OCI-LY1 (cell line): ENCODE data around the gene PCAT6.

ENCODE experiments used
- H2AFZ ChIP-seq: fragments of 200-600 bp; sonication (generic), shearing (Covaris generic); 2 replicates; pipeline ENCODE4 v1.6.0; 2014; ENCODE audit warnings: antibody characterized with exemption, mild to moderate bottlenecking, low read length
- H3F3A ChIP-seq: fragments of 200-600 bp; sonication (generic), shearing (Covaris generic); 2 replicates; pipeline ENCODE4 v1.6.0; 2014; ENCODE audit warnings: mild to moderate bottlenecking, antibody characterized with exemption, low read length, moderate library complexity; ENCODE audit not compliant: insufficient read depth
- H3K27ac ChIP-seq: fragments of 200-600 bp; sonication (generic); 2 replicates; pipeline ENCODE4 v1.5.1; 2014; ENCODE audit warnings: low read length, mixed run types, mild to moderate bottlenecking, low read depth; ENCODE audit not compliant: poor library complexity, severe bottlenecking
- H3K27me3 ChIP-seq: fragments of 200-600 bp; sonication (generic); 2 replicates; pipeline ENCODE4 v1.6.0; 2014; ENCODE audit warnings: antibody characterized with exemption, mild to moderate bottlenecking, low read length, moderate library complexity; ENCODE audit not compliant: insufficient read depth
- H3K36me3 ChIP-seq: fragments of 200-600 bp; sonication (generic); 2 replicates; pipeline ENCODE4 v1.6.1; 2014; ENCODE audit warnings: mild to moderate bottlenecking, antibody characterized with exemption, low read length, moderate library complexity, mixed read lengths; ENCODE audit not compliant: insufficient read depth
- H3K4me1 ChIP-seq: fragments of 200-600 bp; sonication (generic); 2 replicates; pipeline ENCODE4 v1.5.1; 2014; ENCODE audit warnings: mild to moderate bottlenecking, low read length, moderate library complexity; ENCODE audit not compliant: insufficient read depth, severe bottlenecking
- H3K4me2 ChIP-seq: fragments of 200-600 bp; sonication (generic), shearing (Covaris generic); 2 replicates; pipeline ENCODE4 v1.6.1; 2014; ENCODE audit warnings: low read length
- H3K4me3 ChIP-seq: fragments of 200-600 bp; sonication (generic); 2 replicates; pipeline ENCODE4 v1.5.1; 2014; ENCODE audit warnings: low read length, low read depth, mild to moderate bottlenecking, mixed read lengths; ENCODE audit not compliant: poor library complexity, severe bottlenecking
- H3K79me2 ChIP-seq: fragments of 200-600 bp; shearing (Covaris generic); 2 replicates; pipeline ENCODE4 v1.6.1; 2016; ENCODE audit warnings: mixed run types, low read length, mixed read lengths; ENCODE audit not compliant: insufficient read depth
- H3K9ac ChIP-seq: fragments of 200-600 bp; sonication (generic), shearing (Covaris generic); 2 replicates; pipeline ENCODE4 v1.6.1; 2014; ENCODE audit warnings: mild to moderate bottlenecking, low read length, mixed read lengths
- H3K9me2 ChIP-seq: fragments of 200-600 bp; sonication (generic), shearing (Covaris generic); 2 replicates; pipeline ENCODE4 v1.6.1; 2014; ENCODE audit warnings: low read depth, mild to moderate bottlenecking, low read length, mixed read lengths
- H3K9me3 ChIP-seq: fragments of 200-600 bp; shearing (Covaris generic); 2 replicates; pipeline ENCODE4 v1.6.1; 2014; ENCODE audit warnings: low read length, mixed read lengths
- H4K20me1 ChIP-seq: fragments of 200-600 bp; sonication (generic), shearing (Covaris generic); 2 replicates; pipeline ENCODE4 v1.6.0; 2016; ENCODE audit warnings: mild to moderate bottlenecking, low read length; ENCODE audit not compliant: insufficient read depth
- CTCF ChIP-seq: fragments of 200-600 bp; sonication (generic), shearing (Covaris generic); IDR thresholded peaks from 2 replicates; pipeline ENCODE4 v1.5.1; 2017; ENCODE audit warnings: mild to moderate bottlenecking, antibody characterized with exemption, low read length, moderate library complexity, mixed read lengths
- EZH2 ChIP-seq: fragments of 200-600 bp; sonication (generic), shearing (Covaris generic); IDR thresholded peaks from 2 replicates; pipeline ENCODE4 v1.8.0; 2017; ENCODE audit warnings: borderline replicate concordance, mixed run types, mild to moderate bottlenecking, antibody characterized with exemption, low read length, moderate library complexity, mixed read lengths

PCAT6 gene

GRCh38 chr1:202800742-202801141 is 10.0 kb upstream of the PCAT6 start:
- no peak overlapping the region for H3K9ac ChIP-seq
- H3K27ac ChIP-seq = no peak overlapping the region
- H3K4me1 ChIP-seq = no peaks in the 10 kb centered on the region
- no peaks in the 10 kb centered on the region for H3K79me2 ChIP-seq
- no peak for TF ChIP-seq EZH2
- TF ChIP-seq CTCF = no peak
- H3K27me3 ChIP-seq = no peaks in the 10 kb centered on the region
- H3K4me3 ChIP-seq = no peak overlapping the region
- no peaks in the 10 kb centered on the region for H3K36me3 ChIP-seq
- H2AFZ ChIP-seq = no peak overlapping the region
- no peak overlapping the region for H3K4me2 ChIP-seq
- no peaks in the 10 kb centered on the region for H4K20me1 ChIP-seq
- no peaks in the 10 kb centered on the region for H3F3A ChIP-seq
- no peaks in the 10 kb centered on the region for H3K9me2 ChIP-seq
- H3K9me3 ChIP-seq = no peaks in the 10 kb centered on the region

- no peak overlapping the region for H3K4me2 ChIP-seq
- no peaks in the 10 kb centered on the region for H3K9me3 ChIP-seq
- no peak overlapping the region for H3K4me3 ChIP-seq
- H4K20me1 ChIP-seq = no peaks in the 10 kb centered on the region
- H3K27ac ChIP-seq = no peak overlapping the region
- no peaks in the 10 kb centered on the region for H3K36me3 ChIP-seq
- no peaks in the 10 kb centered on the region for H3K9me2 ChIP-seq
- no peak overlapping the region for H2AFZ ChIP-seq
- H3K9ac ChIP-seq = no peak overlapping the region
- H3F3A ChIP-seq = no peaks in the 10 kb centered on the region
- no peaks in the 10 kb centered on the region for H3K4me1 ChIP-seq
- no peaks in the 10 kb centered on the region for H3K27me3 ChIP-seq
- H3K79me2 ChIP-seq = no peaks in the 10 kb centered on the region
- TF ChIP-seq CTCF = no peak
- no peak for TF ChIP-seq EZH2
Observed at GRCh38 chr1:202801175-202801574, 9.6 kb upstream of the PCAT6 start.

GRCh38 chr1:202802034-202802433 is 8.7 kb upstream of the PCAT6 start:
- H4K20me1 ChIP-seq = no peaks in the 10 kb centered on the region
- no peaks in the 10 kb centered on the region for H3K9me2 ChIP-seq
- H3K9ac ChIP-seq = no peak overlapping the region
- H3K36me3 ChIP-seq = no peaks in the 10 kb centered on the region
- H3K79me2 ChIP-seq = no peaks in the 10 kb centered on the region
- H3K9me3 ChIP-seq = no peaks in the 10 kb centered on the region
- H3K27ac ChIP-seq = no peak overlapping the region
- TF ChIP-seq CTCF (no peak), EZH2 (no peak)
- no peaks in the 10 kb centered on the region for H3K27me3 ChIP-seq
- H3F3A ChIP-seq = no peaks in the 10 kb centered on the region
- no peak overlapping the region for H3K4me3 ChIP-seq
- H3K4me2 ChIP-seq = no peak overlapping the region
- no peaks in the 10 kb centered on the region for H3K4me1 ChIP-seq
- H2AFZ ChIP-seq = no peak overlapping the region
